HG03139 (cell line): ENCODE measurements around the gene MARCHF10.

Experiments used
- ATAC-seq: cut with Tn5 transposase; IDR thresholded peaks from one replicate; pipeline ENCODE4 v1.9.1; 2021; ENCODE audit not compliant: unreplicated experiment

MARCHF10 gene

DNA sequence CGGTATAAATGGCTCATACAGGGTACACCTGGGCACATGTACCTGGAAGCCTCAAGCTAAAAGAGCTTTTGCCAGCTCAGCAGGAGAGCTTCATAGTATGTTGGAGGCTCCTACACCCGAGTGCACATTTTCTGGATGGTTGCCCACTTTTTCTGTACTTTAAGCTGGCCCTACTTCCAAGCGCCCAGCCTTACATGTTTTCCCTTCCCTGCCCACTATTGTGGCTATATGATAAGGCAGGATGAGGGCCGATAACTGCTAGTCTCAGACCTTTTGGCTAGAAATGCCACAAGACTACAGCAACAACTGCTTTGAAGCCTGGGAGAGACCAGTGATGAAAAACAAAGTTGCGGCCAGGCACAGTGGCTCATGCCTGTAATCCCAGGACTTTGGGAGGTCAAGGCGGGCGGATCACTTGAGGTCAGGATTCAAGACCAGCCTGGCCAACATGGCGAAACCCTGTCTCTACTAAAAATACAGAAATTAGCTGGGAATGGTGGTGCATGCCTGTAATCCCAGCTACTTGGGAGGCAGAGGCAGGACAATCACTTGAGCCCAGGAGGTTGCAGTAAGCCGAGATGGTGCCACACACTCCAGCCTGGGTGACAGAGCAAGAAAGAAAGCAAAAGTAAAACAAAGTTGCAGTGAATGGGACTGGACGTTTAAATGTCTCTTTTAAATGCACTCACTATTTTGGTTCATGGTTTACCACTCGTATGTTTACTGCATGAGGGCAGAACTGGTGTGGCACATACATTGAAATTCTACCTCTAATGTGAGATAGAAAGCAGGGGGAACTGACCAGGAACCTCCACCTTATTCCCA lies 14.2 kb upstream of the MARCHF10 start:
- ATAC-seq, result no peak

- no peak for ATAC-seq
These were observed 13.3 kb upstream of the MARCHF10 start for GRCh38 chr17:62821189-62822079.

DNA sequence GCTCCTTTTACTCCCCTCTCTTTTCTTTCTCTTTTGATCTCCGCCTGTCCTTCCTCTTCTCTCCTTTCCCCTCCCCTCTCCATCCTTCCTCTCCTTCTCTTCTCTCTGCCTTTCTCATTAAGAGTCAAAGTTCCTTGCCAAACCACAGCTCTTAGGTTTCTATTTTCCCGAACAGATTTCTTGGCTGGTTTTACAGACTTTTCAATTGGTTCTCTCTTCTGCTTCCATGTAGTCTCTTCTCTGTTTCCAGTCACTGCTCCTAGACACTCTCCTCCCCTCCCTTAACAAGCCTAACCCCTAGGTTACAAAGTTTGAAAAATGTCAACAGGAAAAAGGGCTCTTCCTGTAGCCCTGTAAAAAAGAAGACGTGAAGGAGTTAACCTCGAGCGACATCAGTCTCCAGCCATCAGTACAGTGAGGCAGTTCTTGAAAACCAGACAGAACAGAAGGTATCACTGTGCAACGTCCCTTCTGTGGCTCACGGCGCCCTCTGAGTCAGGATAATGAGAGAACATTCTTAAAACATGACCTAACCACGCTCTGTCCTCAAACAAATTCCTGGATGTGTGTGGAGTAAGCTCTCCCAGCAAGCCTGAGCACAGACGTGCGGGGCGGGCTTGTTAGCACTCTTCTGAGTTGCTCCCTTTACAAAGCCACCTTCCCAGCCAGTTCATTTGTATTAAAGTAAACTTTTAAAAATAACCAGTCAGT lies 11.6 kb upstream of the MARCHF10 start:
- no peak for ATAC-seq

DNA sequence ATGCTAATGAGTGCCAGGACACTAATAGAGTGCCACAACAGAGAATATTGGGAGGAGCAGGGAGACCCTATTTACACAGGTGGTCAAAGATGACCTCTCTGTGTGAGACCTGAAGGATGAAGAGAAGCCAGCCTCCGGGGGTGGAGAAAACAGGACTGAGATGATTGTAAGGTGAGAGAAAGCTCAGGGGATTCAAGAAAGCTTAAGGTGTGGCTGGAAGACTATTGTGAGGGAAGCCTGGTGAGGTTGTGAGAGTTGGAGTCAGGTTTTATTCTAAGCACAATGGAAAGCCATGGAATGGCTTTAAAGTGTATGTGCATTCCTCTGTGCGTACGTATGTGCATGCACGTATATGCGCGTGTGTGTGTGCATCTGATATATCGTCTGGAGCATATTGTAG lies 10.4 kb upstream of the MARCHF10 start:
- ATAC-seq, result no peak

- ATAC-seq, result no peak
These were observed 8.2 kb upstream of the MARCHF10 start for GRCh38 chr17:62816282-62816839.

GRCh38 chr17:62809656-62810055 lies 1.5 kb upstream of the MARCHF10 start:
- no peak for ATAC-seq

GRCh38 chr17:62808576-62808970 lies 459 bp upstream of the MARCHF10 start:
- ATAC-seq, result no peak

DNA sequence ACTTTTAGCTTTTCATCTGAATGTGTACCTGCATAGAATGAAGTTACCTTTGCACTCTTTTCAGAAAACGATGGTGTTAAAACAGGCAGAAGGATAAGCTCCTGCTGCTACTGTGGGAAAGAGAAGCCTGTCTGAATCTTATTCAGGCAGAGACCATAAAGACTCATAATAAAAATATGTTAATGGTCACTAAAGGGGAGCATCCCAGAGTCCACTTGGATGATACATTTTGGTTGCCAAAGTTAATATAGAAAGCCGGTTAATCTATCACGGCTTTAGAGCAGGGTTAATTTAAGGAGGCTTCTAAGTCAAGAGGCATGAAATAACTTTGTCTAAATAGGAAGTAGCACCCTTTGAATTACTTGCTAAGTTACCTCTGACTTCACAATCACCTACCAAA lies 2.9 kb downstream of the MARCHF10 start:
- no peak for ATAC-seq

- no peak for ATAC-seq
These were observed 3.3 kb downstream of the MARCHF10 start for GRCh38 chr17:62804822-62805221.

DNA sequence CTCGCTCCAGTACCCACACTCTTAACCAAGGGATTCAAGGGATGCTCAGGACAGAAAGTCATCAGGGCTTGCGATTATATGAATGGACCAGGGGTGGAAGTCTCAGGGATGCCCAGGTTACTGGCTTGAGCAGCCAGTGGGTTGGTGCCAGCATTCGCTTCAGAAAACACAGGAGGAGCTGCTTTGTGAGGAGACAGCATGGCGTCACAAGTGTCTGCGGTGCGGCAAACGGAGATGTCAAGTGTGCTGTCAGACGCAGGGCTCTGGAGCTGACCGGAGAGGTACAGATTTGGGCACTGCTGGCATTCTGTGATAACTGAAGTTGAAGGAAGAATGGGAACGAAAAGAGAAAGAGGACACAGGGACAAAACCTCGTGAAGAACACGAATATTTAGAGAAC lies 4.1 kb downstream of the MARCHF10 start:
- ATAC-seq, result no peak

DNA sequence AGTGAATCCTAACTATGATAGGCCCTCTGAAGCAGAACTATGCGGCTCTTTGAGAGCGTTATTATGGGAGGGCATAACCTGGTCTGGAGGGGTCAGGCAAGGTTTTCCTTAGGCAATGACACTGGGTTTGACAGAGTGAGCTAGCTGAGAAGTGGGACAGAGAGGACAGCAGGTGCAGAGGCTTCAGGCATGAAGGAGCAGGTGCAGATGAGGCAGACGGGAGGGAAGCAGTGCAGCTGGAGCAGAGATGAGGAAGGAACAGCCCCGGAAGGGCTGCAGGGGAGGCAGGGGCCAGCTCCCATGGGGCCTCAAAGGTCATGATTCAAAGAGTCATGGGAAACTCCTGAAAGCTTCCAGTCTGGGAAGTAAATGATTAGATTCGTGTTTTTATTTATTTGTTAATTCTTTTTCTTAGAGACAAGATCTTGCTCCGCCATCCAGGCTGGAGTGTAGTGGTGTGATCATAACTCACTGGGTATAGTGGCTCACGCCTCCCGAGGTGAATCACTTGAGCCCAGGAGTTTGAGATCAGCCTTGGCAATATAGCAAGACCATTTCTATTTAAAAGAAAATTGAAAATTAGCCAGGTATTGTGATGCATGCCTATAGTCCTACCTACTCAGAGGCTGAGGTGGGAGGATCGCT lies 5.4 kb downstream of the MARCHF10 start:
- ATAC-seq, result no peak

DNA sequence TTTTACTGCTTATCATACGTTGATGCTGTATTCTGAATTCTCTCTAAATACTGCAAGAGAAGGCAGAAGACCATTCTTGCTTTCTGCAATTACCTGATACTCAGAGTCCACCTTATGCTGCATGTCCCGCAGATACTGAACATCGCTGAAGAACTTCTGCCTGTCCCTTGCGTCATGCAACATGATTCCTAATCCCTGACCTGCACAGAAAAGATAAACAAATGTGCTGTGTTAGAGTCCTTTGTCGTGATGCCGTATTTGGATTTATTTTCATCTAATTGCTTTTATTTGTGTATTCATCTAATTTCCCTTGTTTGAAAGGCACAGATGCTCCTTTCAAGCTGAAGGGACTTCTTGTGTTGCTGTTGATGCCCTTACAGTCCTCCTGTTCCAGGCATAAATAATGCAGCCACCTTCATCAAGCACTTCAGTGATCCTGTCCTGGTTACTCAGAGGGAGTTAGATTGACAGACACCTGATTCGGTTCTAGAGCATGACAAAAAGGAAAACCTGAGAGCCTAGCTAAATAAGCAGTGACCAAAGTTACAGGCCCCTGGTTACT lies 6.5 kb downstream of the MARCHF10 start:
- ATAC-seq, result no peak

GRCh38 chr17:62800585-62800984 lies 7.5 kb downstream of the MARCHF10 start:
- ATAC-seq, result no peak

DNA sequence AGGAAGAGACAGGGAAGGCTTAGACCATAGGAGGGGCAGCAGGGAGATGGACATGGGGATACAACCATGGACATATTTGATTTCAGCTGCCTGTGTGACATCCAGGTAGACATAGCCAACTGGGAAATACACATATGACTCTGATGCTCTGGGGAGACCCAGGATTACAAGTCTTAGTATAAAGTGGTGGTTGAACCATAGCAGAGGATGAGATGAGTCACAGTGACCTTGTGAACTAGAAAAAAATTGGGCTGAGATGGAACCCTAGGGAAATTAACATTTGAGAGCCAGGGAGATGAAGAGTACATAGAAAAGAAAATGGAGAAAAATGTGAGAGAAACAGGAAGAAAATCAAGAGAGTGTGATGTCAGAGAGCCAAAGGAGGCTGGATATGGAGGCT lies 10.2 kb downstream of the MARCHF10 start:
- no peak for ATAC-seq

- no peak for ATAC-seq
These were observed 11.8 kb downstream of the MARCHF10 start for GRCh38 chr17:62796291-62796690.

- ATAC-seq, result no peak
These were observed 13.5 kb downstream of the MARCHF10 start for GRCh38 chr17:62794666-62794971.

- ATAC-seq, result no peak
These were observed 14.0 kb downstream of the MARCHF10 start for GRCh38 chr17:62793919-62794665.

DNA sequence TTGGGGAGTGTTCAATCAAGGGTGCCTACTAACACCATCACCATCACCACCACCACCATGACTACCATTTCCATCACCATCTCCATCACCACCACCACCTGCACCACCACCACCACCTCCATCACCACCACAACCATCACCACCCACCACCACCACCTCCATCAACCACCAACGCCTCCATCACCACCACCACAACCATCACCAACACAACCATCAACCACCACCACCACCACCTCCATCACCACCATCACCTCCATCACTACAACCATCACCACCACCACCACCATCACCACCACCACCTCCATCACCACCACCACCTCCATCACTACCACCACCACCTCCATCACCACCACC lies 15.7 kb downstream of the MARCHF10 start:
- ATAC-seq, result no peak

DNA sequence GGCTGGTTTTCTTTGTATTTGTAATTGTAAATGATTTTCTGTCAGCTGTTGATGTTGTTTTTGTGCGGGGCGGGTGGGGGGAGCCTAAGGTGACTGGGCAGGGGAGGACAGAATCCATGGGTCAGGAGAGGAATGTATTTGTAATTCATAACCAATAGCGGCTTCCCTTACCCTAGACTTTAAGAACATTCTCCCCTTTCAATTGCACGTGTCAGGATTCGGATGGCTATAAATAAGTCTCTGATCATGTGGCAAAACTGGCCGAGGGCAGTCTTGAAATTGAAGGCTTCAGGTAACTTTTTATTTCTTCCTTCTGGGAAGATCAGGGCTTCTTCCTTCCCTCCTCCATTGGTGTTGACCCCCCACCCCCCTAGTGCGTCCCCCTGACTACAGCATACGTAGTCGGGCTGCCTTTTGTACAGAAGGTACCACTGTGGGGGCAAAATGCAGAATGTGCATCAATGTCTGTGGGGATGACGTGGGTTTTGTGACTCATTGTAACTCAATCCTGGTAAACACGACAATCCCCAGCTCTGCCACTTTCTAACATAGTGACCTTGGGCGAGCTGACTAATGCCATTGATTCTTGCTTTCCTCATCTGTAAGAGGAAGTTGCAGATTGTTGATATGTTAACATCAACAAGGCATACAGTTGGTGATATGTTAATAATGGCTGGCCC lies 16.2 kb downstream of the MARCHF10 start:
- no peak for ATAC-seq
